Activated T-cell treated with anti-CD3 and anti-CD28 coated beads, Interleukin-2, amount 50 U/mL, for 1 hour (primary cell): ENCODE measurements around the gene TAS2R42.

Experiments used
- DNase-seq: peaks from one replicate; pipeline ENCODE4 v3.0.0-alpha.2; 2020

TAS2R42 gene

DNA sequence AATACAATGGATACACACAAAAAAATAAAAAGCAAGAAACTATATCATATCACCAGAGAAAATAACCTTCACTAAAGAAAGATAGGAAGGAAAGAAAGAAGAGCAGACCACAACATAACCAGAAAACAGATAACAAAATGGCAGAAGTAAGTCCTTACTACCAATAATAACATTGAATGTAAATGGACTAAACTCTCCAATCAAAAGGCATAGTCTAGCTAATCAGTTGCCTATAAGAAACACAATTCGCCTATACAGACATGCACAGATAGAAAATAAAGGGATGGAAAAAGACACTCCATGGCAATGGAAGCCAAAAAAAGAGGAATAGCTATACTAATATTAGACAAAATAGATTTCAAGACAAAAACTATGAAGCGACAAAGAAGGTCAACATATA, 43.4 kb downstream of the TAS2R42 start:
- no peak for DNase-seq

DNA sequence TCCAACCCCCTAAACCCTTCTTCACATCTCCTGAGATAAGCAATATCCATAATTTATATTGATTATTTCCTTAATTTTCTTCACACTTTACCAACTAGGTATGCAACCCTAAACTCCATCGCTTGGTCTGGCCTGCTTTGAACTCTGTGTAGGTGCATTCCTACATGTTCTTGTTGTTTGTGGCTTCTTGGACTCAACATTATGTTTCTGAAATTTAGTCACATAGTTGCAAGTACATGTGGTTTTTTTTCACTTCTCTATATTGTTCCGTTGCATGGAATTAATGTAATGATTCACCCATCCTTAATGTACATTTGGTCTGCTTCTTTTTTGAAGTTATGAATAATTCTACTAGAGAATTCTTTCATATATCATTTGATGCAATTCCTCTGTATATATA, 50.7 kb downstream of the TAS2R42 start:
- no peak for DNase-seq
